Hematopoietic multipotent progenitor cell treated with erythropoietin and hydrocortisone succinate and interleukin-3 and kit ligand, for 8 days (in vitro differentiated cells): ENCODE data around the gene AFAP1.

ENCODE experiments used
- DNase-seq: peaks from one replicate; pipeline ENCODE4 v3.0.0-alpha.2; 2015

Gene AFAP1

DNA sequence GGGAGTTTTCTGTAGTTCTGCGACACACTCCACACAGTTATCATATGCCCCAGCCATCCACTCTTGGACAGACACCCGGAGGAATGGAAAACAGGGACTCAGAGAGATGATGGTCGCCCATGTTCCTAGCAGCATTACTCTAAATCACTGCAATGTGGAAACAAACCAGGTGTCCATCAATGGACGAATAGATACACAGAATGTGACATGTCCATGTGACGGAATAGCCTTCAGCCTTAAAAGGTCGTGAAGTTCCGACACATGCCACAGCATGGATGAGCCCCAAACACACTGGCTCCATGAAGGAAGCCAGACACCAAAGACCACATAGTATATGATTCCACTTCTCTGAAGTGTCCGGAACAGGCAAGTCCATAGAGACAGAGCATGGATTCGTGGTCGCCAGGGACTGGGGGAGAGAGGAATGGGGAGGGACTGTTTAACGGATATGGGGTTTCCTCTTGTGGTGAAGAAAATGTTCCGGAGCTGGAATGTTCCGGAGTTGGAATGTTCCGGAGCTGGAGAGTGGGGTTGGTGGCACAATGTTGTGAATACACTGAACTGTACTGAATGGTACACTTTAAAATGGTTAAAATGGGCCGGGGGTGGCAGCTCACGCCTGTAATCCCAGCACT is 28.7 kb upstream of the AFAP1 start:
- no peak for DNase-seq

DNA sequence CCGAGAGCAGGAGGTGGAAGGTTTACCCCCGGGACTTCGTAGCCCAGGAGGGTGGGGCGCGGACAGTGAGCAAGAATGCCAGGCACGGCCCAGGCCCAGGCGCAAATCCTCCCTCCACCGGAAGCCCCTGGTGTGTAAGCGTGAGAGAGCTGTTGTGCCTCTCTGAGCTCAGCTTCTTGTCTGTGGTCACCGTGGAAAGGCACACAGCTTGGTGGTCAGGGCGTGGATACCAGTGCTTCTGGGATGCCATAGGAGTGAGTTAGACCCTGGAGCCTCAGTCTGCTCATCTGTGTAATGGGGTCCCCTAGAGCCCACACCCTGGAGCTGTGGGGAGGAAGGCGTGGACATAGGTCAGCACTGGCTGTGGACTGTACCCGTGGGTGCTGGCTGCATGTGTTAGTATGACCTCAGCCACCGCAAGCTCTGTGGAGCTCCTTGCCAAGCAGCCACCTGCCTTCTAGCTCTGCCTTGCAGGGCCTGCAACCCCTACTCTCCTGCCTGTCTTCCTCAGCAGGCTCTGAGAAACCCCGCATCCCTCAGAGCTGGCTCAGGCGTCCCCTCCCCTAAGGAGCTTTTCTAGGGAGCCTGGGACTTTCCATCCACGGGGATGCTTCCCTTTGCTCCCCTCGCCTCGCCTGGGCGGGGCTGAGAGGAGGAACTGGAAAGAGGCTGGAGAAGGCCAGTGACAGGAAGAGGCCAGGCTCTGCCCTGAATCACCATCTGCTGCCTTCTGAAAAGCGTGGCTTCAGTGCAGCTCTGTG is 28.0 kb upstream of the AFAP1 start:
- DNase-seq = no peak

DNA sequence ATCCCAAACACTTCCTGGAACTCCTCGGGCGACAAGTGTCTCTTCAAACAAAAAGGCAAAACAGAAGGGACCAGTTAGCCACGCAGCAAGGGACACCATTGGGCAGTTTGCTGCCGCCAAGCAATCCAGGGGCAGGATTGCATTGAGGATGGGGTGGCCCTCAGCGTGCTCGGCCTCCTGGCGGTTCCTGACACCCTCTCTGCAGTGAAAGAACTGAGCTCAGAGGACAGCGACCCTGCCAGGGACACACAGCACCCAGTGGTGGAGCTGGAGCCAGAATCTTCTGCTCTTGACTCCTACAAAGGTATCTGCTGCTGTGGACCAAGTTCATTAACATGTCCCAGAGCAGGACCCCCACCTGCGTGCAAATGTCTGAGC is 27.4 kb upstream of the AFAP1 start:
- no peak for DNase-seq

DNA sequence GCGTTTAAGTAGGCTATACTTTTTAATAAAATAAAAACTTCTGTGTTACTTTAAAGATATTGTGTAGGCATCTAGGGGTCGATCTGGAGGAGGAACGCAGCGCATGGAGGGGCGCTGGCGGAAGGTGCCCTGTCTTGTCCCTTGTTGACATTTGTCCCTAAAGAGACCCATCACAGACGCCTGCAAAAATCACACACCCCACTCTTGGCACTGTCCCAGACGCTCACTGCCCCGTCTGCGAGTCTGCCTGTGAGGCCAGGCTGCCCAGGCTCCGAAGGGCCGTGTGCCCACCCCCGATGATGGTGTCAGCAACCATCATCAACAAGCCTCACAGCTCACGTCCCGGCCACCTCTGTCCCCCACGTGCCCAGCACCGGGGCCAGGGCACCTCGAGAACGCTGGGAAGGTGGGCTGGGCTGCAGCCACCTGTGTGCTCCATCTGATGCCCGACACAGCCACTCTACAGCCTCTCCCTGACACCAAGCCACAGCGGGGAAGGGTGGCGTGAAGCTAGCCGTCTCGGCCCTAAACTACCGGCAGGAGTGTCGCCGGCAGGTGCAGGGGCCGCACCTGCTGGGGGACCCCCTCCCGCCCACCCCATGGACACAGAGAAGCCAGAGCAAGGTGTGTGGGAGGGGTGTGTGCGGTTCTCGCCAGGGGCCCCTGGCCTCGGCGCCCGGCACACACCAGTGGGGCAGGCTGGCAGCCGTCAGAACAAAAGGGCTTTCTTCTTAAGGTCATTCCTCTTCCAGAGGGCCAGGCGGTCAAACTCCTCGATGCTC is 26.8 kb upstream of the AFAP1 start:
- no peak for DNase-seq

DNA sequence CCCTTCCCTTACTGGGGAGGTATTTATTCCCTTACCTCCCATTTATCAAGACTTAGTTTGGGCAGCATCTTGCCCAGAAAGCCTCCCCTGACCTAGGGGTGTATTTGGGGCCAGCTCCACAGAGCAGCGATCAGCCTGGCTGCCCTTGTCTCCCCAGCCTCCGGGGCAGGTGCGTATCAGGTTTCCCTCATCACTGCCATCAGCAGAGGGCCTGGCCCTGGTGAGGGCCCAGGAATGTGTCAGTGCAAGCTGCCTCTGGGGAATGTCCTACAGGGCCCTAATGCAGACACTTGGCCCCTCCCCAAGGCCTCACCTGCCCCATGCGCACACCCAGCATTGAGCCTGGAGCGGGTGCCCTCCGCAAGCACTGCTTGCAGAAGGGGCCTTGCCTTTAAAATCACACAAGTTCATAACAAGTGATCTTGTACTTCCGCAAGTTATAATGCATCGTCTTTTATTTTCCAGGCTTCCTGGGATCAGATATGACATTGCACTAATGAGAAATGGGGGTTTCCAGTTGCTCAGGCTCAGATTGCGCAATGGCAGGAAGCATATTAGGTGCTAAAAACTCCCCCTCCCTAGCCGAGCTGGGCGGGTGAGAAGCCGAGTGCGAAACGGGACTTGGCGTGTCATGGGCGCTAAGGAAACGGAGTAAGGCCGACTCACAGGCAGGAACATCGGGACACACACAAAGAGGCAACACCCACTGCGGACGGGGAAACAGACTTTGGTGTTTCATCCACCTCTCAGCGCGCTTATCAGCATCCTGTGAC is 25.4 kb upstream of the AFAP1 start:
- no peak for DNase-seq

DNA sequence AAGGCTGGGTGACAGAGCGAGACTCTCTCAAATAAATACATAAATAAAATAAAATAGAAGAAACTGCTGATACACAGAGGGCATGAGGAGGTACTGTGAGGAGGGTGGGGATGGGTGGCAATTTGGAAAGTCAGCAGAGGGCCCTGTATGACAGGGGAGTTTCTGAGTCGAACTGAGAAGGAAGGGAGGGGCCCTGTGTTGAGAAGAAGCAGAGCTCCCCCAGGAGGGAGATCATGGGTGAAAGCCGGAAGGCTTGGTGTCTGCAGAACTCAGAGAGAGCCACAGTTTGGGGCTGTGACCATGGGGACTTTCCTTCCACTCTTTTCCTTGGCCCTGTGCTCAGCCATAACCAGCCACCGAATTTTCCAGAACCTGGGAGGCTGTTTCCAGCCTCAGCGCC is 24.8 kb upstream of the AFAP1 start:
- DNase-seq = no peak

DNA sequence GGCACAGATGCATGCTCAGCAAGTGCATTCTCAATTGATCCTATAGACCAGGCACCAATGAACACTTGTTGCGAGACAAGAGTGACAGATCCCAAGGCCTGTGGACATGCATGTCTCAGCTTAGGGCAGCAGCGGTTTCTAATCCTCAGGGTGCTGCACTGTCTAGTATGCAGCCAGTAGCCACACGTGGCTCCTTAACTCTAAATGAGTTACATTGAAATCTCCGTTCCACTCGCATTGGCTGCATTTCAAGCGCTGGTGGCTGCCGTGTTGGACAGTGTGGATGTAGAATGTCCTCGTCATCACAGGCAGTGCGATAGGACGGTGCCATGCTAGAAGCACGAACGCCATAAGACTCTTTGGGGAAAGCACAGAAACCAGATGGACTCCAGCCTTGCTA is 24.0 kb upstream of the AFAP1 start:
- no peak for DNase-seq

DNA sequence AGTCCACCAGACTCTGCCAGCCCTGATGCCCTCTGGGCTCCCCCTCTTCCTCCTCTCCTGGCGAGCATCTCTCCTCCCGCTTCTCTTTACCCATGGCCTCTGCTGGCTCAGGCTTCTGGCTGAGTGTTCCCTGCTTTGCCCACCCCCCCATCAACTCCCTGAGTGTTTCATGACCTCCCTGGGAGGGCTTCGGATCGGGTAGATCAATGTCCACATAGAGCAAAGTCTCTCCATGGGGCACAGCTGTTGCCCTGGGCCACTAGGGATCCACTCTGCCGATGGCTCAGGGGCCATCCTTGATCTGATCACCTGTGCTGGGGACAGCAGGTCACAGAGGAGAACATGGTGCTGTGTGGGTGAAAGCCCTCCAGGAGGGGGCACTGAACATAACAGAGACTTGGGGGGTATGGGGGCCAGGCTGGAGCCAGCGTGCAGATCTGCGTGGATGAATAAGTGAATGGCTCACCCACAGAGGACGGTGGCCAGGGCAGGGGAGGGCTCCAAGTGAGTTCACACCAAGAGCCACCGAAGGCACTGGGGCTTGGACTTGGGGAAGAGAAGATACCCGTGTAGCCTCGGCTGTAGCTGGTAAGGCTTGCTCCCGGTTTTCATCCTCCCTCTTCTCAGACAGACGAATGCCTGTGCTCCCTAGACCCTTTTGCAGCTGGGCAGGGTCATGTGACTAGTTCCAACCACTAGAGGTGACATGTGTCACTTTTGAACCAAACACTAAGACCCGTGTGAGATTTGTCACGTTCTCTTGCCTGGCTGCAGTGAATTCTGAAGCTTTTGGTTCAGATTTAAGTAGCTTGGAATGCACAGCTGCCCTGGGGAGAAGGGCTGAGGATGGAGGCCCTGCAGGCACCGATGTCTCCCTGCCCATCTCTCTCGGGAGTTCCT is 23.2 kb upstream of the AFAP1 start:
- DNase-seq = no peak

DNA sequence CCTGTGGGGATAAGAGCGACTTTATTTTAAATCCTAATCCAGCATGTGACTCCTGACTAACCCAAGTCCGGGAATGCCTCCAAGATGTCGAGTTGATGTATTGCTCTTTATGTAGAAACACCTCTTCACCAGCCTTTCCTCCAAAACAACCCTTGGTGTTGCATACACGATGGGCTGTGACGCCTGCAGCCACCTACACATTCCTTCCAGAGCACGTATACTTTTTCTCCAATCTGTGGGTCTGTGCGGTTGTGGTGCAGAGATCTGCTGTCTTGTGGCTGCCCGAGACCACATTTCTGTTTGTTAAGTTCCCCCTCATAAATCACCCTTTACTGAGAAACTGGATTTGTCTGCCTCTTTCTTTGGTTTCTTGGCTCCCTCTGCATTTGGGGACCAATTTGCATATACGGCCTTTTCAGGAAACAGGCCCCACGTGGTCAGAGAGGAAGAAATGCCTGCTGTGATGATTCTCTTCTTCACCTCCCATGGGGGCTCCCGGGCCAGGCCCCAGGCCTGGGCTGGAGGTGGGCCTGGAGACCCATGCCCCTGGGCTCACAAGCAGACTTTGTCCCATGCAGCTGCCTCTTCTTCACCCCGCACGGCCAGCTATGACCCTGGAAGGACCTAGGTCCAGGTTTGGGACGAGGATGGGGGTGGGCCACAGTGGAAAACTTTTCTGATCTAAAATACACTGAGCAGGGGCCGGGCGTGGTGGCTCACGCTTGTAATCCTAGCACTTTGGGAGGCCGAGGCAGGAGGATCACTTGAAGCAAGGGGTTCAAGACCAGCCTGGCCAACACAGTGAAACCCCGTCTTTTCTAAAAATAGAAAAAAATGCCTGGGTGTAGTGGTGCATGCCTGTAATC is 21.4 kb upstream of the AFAP1 start:
- DNase-seq = no peak

DNA sequence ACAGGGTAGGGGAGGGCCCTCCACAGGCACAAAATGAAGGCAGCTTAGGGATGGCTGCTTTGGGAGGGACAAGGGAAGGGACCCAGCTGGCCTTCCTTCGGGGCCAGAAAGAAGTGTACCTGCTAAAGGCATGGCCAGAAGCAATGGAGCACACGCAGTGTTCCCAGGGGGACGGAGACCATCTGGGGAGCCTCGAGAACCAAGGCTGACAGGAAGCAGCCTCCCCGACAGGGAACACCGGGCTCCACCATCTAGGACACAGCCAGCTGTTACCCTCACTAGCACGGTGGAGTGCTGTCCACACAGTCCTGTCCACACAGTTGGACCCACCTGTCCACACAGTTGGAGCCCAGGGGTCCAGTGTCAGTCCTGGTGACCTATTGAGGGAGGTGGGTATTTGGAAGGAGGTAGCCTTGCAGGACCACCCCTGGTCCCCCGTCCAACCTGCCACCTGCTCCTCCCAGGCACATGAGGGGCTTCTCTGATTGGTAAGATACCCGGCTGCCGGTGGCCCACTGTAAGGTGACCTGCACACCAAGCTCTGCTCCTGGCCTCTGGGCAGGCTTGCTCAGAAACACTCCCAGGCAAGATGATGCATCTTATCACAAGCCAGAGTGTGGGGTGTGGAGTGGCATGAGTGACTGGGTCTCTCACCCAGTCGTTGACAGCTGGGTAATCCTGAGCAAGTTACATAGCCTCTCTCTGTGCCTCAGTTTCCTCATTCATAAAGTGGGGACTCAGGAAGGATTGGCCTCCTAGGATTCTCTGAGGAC is 20.5 kb upstream of the AFAP1 start:
- DNase-seq = no peak

DNA sequence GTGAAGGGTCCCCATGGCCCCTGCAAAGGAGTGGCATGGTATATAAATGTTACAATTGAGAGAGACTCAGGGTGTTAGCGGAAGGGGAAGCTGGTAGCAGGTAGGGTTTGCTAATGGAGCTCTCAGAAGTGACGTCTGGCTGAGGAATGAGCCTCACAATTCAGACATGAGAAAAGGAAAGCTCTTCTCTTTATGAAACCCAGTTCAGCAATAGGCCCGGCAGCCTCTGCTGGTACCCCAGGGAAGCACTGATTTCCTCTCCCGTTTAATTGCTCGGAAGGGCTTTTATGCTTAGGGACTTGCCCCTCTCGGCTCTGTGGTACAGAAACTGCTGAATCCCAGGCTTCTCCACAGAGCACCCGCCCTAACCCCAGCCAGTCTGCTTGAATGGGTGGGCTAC is 19.4 kb upstream of the AFAP1 start:
- no peak for DNase-seq

DNA sequence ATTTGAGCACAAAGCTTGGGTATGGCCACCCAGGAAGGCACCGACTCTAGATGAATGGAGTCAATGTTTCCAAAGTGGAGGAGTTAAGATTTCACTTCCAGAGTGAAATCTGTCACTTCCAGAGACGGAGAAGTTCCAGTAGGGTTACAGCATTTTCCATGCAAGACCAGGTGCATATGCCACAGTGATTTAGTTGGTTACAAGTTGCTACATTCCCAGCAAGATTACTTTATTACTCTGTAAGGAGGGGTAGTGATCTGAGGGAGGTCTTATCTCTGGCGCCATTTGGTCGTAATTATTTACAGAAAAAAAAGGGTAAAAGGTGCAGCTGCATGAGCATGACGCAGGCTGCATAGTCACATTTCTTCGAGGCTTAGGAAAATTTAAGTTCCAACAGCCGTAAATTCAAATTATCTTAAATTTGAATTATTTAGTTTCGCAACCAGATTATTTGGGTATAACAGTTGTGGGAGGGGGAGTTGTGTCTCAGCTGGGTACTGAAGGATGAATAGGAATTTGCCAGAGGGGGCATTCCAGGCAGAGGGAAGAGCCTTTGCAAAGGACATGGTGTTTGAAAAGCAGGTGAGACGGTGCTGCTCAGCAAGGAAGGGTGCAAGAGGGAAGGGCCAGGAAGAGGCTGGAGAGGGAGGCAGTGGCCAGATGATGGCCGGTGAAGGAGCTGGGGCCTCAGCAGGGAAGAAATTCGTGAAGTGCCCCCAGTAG is 17.4 kb upstream of the AFAP1 start:
- DNase-seq = no peak

DNA sequence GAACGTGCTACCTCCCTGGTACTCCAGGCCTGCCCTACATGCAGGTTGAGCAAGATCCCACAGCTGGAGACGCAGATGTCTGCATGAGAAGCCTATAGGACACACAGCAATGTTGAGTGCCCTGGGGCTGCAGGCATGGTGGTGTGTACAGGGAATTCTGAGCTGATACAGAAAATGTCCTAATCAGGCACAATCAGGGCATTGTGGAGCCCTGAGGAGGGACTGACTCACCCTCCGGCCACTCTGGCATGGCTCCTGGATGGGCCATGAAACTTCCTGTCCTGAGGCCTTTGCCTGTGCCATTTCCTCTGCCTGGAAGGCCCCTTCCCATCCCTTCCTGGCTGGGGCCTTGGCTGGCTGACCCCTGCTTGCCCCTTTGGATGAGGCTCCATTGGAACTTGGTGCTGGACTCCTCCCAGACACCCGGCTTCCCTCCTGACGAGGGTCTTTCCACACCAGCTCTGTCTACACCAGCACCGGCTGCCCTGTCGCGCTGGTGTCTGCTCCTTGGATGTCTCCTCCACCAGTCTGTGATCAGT is 16.7 kb upstream of the AFAP1 start:
- no peak for DNase-seq

DNA sequence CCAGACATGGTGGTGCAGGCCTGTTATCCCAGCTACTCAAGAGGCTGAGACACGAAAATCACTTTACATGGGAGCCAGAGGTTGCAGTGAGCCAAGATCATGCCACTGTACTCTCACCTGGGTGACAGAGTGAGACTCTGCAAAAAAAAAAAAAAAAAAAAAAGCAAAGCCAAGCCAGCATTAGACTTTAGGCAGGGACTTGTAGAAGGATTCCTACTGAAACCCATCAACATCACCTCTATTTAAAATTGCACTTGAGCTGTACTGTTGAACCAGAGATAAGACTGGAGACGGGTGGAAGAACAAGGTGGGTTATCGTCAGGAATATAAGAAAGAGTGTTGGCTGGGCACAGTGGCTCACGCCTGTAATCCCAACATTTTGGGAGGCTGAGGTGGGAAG is 15.7 kb upstream of the AFAP1 start:
- no peak for DNase-seq

DNA sequence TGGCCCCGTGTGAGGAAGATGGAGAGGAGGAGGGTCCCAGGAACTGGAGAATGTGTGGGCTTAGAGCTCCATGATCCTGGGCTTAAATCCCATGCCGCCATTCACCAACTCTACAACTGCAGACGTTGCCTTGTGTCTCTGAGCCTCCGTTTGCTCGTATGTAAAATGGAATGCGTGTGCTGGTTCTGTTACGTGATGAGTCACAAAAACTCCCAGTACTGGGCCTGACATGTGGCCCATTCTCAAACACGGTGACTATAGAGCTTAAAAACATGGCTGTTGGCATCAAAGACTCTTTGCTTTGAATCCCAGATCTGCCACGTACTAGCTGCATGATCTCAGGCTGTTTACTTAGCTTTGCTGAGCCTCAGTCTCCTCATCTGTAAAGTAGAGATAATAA is 13.0 kb upstream of the AFAP1 start:
- DNase-seq = no peak

DNA sequence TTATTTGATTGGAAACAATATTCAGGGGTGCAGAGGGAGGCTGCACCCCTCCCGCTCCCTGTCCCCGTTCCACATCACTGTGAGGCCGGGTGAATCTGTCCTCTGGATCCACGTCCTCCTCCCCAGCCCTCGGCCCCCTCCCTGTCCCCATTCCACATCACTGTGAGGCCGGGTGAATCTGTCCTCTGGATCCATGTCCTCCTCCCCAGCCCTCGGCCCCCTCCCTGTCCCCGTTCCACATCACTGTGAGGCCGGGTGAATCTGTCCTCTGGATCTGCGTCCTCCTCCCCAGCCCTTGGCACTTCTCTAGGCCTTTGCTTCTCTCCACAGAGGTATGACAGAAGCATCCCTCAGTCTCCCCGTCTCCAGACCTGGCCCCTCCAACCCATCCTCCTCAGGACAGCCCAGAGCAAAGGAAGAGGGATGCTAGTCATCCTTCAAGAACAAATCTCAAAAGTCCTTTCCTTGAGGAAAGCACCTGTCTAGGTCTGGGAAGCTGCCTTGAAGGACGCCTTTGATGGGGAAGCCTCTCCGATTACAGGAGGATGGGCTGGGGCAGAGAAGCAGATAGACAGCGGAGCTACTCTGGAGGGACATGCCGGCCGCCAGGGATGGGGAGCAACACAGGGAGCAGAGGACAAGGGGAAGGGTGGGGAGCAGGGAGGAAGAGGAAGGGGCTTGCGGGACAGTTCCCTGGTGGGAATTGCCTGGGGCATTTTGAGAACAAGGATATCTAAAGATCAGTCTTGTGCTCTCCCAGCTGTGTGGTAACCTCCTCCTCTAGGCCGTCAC is 10.8 kb upstream of the AFAP1 start:
- DNase-seq = no peak

DNA sequence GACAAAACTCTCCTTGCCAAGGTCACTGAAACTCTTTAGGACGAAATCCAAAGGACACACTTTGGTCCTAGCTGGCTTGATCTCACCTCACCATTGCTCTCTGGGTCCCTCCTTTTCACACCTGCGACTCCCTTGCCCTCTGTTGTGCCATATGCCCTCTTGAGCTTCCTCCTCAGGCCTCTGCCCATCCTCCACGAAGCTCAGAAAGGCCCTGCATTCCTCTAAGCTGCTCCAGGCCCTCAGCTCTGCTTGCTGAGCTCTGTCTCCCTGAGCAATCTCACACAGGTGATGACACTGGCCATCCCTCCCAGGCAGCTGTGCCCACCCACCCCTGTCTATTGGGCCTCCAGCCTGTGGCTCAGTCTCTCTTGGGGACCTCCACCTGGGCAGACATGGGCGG is 10.1 kb upstream of the AFAP1 start:
- DNase-seq = no peak

DNA sequence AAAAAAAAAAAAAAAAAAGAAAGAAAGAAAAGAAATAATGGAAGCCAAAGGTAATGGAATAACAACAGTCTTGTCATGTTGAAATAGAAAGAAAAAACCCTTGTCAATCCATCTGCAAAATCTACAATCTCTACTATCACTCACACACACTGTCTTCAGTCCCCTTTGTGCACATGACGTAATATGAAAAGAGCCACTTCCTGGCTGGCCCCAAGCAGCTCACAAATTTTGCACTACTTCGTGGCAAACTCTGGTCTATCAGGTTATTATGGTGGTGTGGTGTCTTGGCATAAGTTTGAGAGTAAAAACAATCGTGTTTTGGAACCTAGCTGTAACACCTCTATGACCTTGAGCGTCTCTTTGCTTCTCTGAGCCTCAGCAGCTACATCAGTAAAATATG is 8.3 kb upstream of the AFAP1 start:
- DNase-seq = no peak
